ENCODE measurements around the gene GPR84.
"Not testable (repeated sequence)": the region's sequence is repeated elsewhere in the genome, so short reads cannot be mapped to it uniquely, and the experiment has no call there.

The GPR84 gene

DNA sequence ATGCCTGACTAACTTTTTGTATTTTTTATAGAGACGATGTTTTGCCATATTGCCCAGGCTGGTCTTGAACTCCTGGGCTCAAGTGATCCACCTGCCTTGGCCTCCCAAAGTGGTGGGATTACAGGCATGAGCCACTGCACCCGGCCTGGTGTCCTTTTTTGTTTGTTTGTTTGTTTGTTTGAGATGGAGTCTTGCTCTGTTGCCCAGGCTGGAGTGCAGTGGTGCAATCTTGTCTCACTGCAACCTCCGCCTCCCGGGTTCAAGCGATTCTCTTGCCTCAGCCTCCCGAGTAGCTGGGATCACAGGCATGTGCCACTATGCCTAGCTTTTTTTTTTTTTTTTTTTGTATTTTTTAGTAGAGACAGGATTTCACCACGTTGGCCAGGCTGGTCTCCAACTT is 10.0 kb downstream of the GPR84 start:
- DNase-seq = not testable (repeated sequence)

DNA sequence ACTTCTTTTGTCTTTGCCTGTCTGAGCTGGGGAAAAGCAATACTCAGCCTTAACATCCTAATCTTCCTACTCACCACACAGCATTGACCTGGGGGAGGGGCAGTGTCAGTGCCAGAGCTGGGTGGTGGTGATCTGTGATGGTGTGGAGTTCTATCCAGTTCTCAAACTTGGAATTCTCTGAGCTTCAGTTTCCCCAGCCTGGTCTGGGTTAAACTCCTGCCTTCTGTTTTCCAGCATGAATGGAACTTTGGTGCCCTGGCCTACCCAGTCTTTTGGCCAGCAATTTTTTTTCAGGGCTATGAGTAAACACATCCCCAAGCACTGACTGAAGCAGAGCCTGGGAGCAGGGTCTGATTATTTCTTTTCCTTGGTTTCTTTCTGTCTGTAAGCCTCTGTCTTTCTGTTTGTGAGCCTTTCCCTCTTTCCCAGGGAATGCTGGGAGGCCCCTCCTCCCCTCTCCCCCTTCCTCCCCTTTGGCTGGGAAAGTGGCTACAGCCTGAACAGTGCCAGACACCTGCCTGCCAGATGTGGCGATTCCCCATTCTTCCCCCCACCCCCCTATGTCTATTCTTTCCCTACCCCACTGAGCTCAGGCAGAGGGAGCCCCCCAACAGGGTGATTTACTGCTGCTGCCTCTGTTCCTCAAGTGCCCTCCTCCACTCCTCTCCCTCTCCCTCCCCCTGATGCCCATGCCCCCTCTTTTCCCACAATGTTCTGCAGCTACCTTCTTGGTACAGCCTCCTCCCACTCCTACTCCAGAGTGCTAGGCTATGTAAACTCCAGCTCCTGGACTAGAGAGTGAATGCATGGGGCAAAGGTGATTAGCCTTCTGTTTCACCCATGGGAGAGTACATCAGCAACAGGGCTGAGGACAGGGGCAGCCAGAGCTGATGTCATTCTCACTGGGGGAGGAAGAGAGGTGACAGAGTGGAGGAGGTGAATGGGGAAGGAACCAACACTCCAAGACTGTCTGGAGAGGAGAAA is 11.1 kb downstream of the GPR84 start:
- no peak for DNase-seq

DNA sequence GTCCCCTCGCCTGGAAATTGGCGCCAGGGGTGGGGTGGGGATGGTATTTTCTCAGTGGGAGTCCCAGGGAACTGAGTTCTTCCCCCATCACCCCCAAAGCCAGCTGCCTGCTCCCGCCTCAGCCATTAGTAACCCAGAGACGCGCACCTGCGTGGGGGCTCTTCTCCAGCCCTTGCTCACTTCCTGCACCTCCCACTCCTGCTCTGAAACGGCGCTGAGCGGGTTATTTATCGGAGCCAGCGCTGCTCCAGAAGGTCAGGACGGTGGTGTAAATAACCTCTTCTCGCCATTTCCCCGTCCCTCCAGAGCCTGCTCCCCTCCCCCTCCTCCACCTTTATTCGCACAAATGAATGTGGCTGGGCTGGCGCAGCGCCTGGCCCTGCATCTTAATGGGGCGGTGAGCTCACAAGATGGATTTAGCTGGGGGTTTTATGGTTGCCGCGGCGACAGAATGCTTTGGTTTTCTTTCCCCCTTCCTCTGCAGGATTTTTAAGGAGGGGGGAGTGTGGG is 12.2 kb downstream of the GPR84 start:
- DNase-seq = peak; percentile 72

DNA sequence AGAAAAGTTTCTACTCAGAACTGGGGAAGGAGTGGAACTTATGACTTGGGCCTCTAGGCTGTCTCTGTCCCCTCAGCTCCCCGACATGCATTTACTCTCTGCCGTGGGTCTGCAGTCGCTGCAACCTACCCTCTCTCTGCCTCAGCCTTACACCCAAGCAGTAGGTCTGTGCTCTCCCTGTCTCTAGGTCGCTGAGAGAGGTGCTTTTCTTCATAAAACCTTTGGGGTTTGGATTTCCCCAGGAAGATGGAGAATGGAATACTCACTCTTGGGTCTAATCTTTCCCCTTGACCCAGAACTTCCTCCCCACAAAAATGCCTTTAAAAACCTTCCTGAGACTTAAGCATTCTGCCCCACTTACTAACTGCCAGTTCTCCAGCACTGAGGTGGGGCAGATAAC is 12.9 kb downstream of the GPR84 start:
- no peak for DNase-seq

DNA sequence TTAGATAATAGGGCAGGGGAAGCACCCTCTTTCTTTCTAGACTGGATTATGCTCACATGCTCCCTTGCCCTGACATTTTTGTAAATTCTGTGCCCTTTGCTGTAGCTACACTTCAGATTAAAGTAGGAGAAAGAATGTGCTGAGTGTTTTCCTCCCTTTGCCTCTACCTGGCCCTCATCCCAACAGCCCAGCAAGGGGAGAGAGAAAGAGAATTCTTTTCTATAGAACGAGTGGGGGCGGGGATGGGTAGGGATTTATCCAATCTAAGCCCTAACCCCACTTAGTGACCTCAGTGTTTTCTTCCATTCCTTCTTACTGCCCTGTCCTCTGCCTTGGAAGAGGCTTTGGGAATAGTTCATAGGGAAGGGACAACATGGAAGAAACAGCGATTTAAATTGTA is 13.5 kb downstream of the GPR84 start:
- DNase-seq = no peak

DNA sequence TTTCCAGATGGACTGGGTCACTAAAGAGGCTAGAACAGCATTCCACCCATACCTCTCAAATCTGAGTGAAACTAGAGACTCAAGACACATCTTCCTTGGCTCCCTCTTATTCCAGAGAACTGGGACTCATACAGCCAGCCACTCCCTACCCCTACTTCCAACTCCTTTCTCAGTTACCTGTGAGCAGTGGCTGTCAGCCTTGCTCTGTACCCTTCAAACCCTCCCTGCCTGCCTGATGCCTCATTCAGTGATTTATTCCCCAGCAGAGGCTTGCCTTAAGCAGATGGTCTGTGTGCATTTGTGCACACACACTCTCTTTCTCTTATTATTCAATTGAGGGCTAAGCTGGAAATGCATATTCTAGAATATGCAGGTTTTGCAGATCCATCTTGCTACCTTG is 14.6 kb downstream of the GPR84 start:
- no peak for DNase-seq

DNA sequence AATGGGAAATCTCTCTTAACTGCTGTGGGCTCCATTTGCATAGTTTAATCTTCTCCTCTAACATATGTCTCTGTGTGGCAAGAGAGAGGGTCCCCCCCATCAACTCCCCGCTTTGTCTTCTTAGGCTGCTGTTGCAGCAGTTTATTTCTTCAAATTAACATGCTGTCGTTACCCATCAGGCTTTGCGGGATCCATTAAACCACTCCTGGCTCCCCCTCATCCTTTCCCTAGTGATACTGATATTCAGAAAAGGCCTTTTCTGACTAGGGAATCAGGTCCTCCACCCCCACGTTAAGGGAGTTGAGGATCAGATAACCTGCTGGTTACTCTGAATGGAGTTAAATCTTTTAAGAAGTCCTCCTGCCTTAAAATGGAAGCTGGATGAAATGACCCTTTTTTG is 15.2 kb downstream of the GPR84 start:
- no peak for DNase-seq

DNA sequence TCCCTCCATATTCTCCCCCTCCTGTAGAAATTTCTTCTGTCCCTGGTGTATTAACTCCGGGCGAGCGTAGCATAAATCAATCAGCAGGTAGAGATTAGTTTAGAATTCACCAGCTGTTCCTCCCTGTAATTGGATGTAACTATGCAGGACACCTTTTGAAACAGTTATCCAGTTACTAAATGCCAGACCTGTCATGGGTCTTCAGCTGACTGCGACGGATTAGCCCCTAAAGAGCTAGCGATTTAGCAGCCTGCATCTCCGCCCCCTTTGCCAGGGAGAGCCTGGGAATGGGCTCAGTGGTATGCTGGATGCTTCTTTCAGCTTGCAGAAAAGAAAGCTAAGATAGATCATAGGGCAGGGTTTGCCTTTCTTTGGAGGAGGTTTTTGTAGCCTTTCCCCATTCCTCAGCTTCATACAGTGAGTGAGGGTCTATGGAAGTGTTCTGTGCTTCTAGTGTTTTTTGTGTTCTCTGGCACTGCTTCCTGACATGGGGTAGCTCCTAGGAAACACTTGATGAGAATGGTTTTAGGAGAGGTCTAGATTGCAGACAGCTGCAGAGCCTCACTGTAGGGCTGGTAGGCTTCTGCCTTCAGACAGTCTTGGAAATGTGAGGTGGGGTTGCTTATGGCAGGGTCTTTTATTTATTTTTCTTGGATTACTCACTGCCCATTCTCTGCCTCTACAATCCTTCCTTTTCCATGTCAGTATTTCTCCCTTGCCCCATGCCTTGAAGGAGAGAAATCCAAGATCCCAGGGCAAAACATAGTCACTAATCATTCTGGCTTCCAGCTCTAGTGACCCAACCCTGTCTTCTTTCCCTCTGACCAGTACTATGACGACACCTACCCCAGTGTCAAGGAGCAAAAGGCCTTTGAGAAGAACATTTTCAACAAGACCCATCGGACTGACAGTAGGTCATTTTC is 22.6 kb downstream of the GPR84 start:
- DNase-seq = no peak

DNA sequence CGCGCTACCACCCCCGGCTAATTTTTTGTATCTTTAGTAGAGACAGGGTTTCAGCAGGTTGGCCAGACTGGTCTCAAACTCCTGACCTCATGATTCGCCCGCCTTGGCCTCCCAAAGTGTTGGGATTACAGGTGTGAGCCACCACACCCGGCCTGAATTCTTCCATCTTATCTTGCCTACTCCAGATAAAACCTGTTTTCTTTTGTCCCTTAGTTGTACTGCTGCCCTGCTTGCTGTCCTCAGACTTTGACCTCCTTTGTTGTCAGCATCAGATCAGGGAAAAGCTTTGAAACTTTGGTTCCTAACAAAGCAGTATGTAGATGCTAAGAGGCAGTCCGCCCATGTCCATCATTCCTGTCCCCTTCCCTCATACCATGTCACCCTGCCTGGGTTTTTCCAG is 23.4 kb downstream of the GPR84 start:
- no peak for DNase-seq

DNA sequence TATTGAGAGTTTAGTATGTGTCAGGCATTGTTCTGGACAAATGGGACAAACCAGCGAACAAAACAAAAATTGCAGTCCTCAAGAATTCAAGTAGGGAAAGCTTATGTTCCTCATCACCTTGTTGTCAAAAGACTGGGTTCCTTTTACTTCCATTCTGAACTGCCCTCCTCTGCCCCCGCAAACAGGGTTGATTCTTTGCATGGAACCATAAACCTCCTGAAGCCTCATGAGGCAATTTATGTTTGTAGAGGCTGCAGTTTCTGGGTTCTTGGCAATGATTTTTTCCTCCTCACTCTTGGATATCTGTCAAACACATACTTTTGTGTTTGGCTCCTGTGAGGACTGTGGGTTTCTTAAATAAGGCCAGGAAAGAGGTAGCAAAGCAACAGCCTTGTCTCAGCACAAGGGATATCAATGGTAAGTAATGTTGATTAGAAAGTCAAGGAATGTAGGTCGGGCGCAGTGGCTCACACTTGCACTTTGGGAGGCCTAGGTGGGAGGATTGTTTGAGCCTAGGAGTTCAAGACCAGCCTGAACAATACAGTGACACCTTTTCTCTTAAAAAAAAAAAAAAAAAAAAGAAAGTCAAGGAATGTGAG is 25.5 kb downstream of the GPR84 start:
- DNase-seq = no peak

DNA sequence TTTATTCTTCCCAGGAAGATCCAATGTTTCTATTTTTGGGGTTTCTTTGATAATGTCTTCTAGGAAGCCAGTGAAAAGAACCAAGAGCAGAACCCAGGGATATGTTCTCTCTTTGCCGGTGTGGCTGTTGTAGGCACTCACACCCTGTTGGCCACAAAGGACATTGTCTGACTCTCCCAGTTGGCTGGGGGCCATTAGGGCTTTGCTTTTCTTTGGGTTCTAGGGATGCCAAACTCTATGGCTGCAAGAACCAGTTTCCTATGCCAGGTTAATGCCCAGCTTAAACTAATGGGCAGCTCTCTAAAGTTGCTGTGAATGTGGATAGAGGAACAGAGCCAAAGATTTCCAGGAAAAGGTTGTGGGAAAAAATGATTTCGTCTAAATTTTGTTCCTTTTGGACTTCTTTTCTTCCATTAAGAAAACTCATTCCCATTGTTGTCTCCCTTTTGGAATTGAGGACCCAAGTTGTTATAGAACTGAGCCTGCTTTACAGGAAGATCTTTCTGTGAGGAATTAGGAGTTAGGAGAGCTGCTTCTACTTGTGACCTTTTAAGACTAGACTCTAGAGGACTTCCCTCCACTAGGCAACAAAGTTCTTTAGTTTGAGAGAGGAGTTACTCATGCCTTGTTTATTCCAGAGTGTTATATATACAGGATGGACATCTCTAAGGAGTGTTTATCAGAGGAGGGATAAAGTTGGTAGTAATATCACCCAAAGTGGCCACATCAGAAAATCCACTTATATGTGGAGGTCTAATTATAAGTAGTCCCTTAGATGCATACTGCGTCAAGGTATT is 26.2 kb downstream of the GPR84 start:
- DNase-seq = no peak

DNA sequence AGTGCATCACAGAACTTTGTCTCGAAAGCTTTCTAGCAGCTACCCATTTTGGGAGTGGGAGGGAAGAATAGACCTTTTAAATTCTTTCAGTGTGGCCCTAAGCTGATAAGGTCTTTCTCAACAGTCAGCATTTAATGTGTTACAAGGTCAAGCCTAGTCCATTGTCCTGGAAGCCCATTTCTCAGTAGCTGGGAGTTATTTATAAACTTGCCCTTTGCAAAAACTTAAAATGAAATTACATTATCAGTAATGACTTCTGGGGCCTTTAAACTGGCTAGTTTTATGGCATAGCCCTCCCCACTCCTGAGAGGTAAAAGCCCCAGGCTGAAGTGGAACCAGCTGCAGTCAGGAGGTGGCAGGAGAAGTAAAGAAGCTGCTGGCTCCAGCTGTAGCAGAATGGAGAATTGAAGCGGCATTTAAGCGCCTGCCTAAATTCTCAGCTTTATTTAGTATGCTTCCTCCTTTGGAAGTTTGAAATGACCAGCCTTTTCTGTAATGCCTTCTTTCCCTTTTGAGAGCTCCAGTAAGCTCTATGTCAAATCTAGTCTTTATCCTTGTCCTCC is 26.9 kb downstream of the GPR84 start:
- no peak for DNase-seq

DNA sequence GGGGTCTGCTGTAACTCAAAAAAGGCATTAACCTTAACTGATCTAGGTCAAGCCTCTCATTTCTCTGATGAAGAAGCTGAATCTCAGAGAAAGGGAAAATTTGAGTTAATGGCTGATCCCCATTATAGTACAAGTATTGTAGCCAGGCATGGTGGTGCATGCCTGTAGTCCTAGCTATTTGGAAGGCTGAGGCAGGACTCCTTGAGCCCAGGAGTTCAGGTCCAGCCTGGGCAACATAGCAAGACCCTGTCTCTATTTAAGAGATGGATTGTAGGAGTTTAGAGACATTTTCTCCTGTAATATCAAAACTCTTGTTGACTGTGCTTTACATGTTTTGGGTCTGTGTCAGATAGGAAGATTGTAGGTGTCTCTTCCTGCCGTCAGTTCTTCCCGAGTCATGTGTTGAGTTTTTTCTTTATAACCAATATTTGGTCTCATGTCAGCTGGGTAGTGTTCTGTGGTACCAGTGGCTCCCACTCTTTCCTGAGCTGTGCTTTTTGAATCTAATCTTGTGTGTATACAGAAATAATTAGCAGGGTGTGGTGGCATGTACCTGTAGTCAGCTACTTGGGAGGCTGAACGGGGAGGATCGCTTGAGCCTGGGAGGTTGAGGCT is 30.8 kb downstream of the GPR84 start:
- DNase-seq = no peak

DNA sequence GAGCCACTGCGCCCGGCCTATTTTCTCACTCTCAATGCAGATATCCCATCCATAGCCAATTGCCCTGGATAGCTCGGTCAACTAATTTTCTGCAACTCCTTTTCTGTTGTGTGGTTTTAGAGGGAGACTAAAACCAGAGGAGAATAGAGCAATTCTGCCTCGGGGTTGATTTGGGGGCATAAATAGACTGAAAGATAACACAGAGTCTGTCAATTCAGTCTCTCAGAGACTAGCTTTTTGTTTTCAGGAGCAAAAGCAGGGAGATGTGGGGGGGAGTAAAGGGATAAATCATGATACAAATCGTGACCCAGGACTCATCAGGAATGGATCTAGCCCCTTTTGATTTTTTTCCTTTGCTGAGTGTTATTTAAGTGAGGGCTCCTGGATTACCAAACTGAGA is 32.8 kb downstream of the GPR84 start:
- DNase-seq = no peak

DNA sequence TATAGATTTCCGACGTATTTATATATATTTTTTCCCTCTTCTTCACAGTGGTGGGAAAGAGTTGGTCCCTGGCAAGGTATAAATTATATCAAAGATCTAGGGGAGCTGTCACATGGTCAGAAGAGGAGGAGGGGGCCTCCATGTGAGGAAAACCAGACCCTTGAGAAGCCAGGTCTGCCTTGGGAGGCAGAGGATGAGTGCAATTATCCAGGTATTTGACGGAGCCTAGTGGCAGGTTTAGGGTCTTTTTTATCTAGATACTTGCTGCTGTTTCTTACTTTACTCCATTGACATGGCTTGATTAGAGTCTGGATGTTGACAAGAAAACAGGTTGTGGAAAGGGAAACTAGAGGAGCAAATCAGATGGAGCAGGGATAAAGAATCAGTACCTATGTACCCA is 33.8 kb downstream of the GPR84 start:
- no peak for DNase-seq

DNA sequence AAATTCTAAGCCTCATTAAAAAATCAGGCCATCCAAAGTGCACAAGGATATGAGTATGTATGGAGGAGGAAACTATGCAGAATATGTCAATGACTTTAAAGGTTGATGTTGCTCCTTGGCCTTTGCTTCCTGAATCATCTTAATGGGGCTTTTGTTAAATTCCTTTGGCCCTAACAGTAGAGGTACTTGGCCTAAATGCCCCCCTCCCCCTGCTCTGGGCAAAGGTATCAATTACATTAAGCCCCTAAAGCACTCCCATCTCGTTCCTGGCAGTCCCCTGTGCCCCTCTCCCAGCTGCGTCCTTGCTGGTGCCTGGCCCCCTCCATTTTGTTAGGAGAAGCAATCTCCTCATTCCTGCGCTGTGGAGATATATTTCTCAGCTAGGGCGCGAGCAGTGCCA is 34.5 kb downstream of the GPR84 start:
- DNase-seq = no peak

DNA sequence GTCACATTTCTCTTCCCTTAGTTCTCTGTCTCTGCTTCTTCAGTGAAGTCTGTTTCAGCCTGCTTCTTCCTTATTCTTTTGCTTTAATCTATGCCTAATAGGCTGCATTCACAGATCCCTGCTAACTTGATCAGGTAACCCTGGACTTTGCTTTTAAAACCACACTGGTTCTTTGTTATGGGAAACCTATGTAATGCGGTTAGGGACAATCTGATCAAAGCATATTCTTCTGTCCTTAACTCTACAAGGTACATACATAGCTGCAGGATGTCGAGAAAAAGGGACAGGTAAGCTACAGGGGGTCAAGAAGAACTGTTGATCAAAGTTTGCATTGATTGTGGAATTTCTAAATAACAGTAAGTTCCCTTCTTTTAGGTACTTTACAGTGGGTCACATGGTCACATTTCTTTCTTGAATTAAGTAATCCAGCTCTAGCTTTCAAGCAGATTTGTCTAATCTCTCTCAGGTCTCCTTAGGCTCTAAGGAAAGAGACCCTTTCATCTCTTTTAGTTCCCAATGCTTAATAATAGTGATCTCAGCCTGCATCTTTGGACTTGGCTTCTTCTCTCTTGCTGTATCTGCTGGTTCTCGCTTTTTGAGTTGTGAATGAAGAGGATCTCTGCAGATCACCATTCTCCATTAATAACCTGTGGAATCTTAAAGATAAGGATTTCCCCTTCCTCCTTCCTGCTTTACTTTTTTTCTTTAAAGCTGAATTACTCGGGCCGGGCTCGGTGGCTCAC is 35.5 kb downstream of the GPR84 start:
- no peak for DNase-seq

DNA sequence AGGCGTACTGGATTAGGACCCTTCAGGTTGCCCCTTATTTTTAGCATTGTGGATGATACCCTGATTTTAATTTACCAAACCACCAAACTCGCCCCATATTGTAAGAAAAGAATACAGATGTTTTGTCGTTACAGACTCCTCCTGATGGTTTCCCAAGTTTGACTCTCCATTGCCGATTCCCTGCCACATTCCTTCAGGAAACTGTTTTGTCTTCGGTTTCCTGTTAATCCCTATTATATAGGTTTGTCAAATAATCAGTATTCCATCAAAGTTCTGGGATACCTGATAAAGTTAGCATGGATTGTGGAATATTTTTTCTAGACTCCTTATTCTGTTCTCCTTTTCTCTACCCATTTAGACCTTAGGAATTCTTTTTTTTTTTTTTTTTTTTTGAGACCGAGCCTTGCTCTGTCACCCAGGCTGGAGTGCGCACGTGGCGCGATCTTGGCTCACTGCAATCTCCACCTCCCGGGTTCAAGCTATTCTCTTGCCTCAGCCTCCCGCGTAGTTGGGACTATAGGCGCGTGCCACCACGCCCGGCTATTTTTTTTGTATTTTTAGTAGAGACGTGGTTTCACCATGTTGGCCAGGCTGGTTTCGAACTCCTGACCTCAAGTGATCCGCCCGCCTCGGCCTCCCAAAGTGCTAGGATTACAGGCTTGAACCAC is 38.7 kb downstream of the GPR84 start:
- DNase-seq = not testable (repeated sequence)

DNA sequence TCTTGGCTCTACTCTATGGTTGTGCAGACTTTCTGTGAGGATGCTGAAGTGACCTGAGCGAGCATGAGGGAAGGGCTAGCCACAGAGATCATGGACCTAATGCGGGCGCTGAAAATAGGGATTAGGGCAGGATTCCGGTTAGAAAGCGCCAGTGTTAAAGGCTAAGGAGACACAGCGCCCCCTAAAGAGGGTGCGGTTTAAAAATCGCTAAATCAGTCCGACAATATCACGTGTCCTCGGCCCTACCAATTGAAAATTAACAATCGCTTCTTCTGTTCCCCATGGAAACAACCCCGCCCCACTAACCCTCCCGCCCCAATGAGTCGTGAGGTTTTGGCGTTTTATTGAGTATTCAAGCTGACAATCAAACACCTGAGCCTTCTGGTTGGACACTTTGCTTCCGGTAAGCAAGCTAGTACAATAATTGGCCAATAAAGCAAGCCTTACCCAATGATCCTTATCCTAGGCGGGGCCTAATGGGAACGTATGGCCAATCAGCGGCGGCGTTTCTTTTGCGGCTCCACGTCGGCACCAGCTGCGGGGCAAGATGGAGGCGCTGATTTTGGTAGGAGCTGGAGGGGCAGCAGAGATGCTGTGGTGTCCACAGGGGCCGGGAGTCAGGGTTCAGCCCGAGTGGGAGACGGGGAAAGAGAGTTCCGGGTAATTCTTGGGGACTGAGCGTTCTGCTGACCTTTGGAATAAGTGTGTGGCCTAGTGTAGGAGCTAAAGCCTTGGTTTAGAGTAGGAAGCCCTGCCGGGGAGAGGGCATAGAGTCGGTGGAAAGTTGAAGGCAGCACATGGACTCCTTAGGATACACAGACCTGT is 39.5 kb downstream of the GPR84 start, which contains the start of gene COPZ1:
Gene COPZ1 (plus strand): TSS at position 515 of the 825 bp plus-strand sequence. CDS start 33 bp downstream, at position 548.
- DNase-seq = peak; percentile 92

Measured in activated CD8-positive, alpha-beta memory T cell treated with anti-CD3 and anti-CD28 coated beads for 24 hours (primary cell).